ENCODE data around the gene ATP11A. TPM values are rescaled to one million over a fixed set of nuclear protein-coding genes. Genes with fewer than 3 reads are reported as not detected.

The ATP11A gene
- total RNA-seq, 1 donor from 2014 or later, result 109 TPM

DNA sequence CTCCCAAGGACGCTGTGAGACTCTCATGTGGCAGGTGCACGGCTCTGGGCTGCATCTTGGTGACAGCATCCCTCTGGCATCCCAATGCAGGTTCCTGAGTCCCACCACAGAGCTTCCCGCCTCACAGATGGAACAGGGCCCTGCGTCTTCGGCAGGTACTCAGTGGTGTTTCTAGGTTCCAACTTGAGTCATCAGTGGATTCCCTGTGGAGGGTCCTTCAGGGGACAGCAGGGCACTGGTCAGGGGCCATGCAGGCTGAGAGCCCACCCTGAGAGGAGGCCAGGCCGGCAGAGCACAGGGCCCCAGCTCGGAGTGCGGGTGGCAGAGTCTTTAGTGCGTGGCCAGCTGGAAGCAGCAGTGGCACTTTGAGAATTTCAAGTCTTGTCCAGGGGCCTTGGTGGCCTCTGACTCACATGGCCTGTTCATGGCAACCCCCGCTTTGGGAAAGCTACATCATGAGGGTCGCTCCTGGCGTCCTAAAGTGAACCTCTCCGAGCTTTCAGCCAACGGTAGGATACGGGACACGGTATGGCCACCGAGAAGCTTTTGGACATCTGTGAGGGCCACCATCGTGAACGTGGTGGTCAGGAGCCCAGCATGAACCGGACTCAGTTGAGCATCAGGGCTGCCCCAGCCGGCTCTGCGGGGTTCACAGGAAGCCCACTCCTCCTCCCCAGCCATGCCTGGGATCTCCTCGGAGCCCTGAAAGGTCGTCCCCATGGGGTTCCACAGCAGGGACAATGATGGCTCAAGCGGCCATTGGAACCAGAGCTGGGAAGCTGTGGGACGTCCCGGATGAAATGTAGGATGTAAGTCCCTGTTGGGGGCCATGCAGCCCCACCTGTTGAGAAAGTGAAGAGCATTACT, 207.1 kb downstream of the ATP11A start:
- H3K36me3 Mint-ChIP-seq (ENCODE audit: insufficient read depth), result peaks cover 4% of the 10 kb centered on the region
- peaks cover 18% of the 10 kb centered on the region for H3K4me1 Mint-ChIP-seq (ENCODE audit: low read depth)
- H3K27ac Mint-ChIP-seq, result no peak overlapping the region
- DNase-seq (ENCODE audit: low spot score, unreplicated experiment), result no peak
- no peak for TF ChIP-seq CTCF (IDR thresholded peaks at IDR 0.05; ENCODE audit: unreplicated experiment)
- no peaks in the 10 kb centered on the region for H3K9me3 Mint-ChIP-seq (ENCODE audit: low read depth)
- H3K4me3 Mint-ChIP-seq (ENCODE audit: low read depth), result no peak overlapping the region
- no peaks in the 10 kb centered on the region for H3K27me3 Mint-ChIP-seq

GRCh38 chr13:112897603-112897955, 207.7 kb downstream of the ATP11A start:
- TF ChIP-seq CTCF (IDR thresholded peaks at IDR 0.05; ENCODE audit: unreplicated experiment), result no peak
- no peak for DNase-seq (ENCODE audit: low spot score, unreplicated experiment)
- Mint-ChIP-seq H3K4me1 (ENCODE audit: low read depth) (peaks cover 16% of the 10 kb centered on the region), H3K4me3 (ENCODE audit: low read depth) (no peak overlapping the region), H3K27me3 (no peaks in the 10 kb centered on the region), H3K36me3 (ENCODE audit: insufficient read depth) (peaks cover 7% of the 10 kb centered on the region), H3K27ac (no peak overlapping the region), H3K9me3 (ENCODE audit: low read depth) (no peaks in the 10 kb centered on the region)

- H3K4me3 Mint-ChIP-seq (ENCODE audit: low read depth), result no peak overlapping the region
- H3K27me3 Mint-ChIP-seq, result no peaks in the 10 kb centered on the region
- H3K36me3 Mint-ChIP-seq (ENCODE audit: insufficient read depth), result peaks cover 9% of the 10 kb centered on the region
- no peak for TF ChIP-seq CTCF (IDR thresholded peaks at IDR 0.05; ENCODE audit: unreplicated experiment)
- H3K27ac Mint-ChIP-seq, result no peak overlapping the region
- peaks cover 12% of the 10 kb centered on the region for H3K4me1 Mint-ChIP-seq (ENCODE audit: low read depth)
- no peak for DNase-seq (ENCODE audit: low spot score, unreplicated experiment)
- no peaks in the 10 kb centered on the region for H3K9me3 Mint-ChIP-seq (ENCODE audit: low read depth)
Measured at GRCh38 chr13:112897956-112898620, 208.2 kb downstream of the ATP11A start.

GRCh38 chr13:112898621-112899280, 208.9 kb downstream of the ATP11A start:
- H3K4me3 Mint-ChIP-seq (ENCODE audit: low read depth), result no peak overlapping the region
- TF ChIP-seq CTCF (IDR thresholded peaks at IDR 0.05; ENCODE audit: unreplicated experiment), result no peak
- H3K4me1 Mint-ChIP-seq (ENCODE audit: low read depth), result peaks cover 7% of the 10 kb centered on the region
- no peaks in the 10 kb centered on the region for H3K9me3 Mint-ChIP-seq (ENCODE audit: low read depth)
- DNase-seq (ENCODE audit: low spot score, unreplicated experiment), result no peak
- no peaks in the 10 kb centered on the region for H3K27me3 Mint-ChIP-seq
- no peak overlapping the region for H3K27ac Mint-ChIP-seq
- H3K36me3 Mint-ChIP-seq (ENCODE audit: insufficient read depth), result peaks cover 14% of the 10 kb centered on the region
